ENCODE measurements around the gene ZNF624. TPM values are rescaled to one million over a fixed set of nuclear protein-coding genes. Genes with fewer than 3 reads are reported as not detected.
A peak's percentile ranks its signal among the peaks of the same experiment; 100 is the strongest.

Gene ZNF624
- total RNA-seq, 1 donor from 2014 or later, result 3.2 TPM

DNA sequence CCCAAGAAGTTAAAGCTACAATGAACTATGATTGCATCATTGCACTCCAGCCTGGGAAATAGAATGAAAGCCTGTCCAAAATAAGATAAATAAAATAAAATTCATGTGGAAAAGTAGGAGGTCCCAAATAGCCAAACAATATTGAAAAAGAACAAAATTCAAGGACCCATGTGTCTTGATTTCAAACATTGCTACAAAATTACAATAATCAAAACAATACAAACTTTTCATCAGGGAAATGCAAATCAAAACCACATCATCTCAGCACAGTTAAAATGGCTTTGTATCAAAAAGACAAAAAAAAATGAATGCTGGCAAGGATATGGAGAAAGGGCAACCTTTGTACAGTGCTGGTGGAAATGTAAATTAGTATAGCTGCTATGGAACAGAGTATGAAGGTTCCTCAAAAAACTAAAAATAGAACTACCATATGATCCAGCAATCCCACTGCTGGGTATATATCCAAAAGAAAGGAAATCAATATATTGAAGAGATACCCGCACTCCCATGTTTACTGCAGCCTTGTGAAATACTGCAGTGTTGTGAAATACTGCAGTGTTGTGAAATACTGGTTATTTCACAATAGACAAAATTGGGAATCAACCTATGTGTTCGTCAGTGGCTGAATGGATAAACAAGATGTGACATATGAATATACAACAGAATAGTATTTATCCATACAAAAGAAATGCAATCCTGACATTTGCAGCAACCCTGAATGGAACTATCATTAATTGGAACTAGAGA, 60.1 kb downstream of the ZNF624 start:
- no peak for DNase-seq (ENCODE audit: low spot score)

DNA sequence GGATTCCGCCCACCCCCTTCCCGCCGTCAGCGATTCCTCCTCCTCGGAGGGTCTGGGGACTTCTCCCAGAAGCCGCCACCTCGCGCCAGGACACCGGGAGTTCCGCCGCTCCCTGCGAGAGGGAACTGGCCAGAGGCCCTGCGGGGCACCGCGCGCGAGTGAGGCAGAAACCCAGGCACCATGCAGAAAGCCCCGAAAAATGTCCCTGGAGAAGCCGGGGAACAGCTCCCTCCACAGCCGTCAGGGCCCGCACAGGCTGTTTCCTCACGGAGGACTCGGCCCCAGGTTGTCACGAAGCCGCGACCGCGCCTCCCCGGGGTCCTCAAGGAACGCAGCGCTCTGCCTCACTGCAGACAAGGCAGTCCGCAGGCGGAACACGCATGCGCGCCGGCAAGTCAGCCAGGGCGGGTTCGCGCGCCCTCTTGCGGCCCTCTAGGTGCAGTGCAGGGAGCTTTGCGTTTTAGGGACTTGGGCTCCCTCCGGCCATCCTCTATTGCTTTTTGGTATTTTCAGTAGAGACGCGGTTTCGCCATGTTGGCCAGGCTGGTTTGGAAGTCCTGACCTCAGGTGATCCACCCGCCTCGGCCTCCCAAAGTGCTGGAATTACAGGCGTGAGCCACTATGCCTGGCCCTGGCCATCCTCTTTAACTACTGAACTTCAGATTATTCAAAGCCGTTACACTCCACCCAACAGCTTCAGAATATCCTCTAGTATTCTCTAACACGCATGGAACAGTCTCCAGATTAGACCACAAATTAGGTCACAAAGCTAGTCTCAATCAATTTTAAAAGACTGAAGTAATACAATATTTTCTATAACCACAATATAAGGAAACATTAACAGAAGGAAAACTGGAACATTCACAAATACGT, 64.3 kb downstream of the ZNF624 start:
- peak; percentile 97 for DNase-seq (ENCODE audit: low spot score)

DNA sequence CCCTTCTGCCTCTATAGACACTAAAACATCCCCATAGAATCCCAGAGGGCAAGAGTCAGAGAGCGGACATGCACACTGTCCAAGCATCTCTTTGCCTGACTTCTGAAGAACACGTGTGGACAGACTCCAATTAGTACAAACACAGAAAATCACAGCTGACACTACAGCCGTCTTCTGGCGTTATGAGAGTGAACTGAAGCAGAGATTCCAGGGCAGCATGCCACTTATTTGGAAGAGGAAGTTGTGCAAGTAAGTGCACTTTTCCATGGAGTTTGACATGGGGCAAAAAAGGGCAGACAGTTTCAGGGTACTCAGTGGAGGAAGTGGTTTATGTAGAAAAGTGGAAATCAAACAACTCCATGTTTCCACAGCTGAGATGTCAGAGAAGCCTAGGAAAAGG, 67.9 kb downstream of the ZNF624 start:
- DNase-seq (ENCODE audit: low spot score), result no peak

DNA sequence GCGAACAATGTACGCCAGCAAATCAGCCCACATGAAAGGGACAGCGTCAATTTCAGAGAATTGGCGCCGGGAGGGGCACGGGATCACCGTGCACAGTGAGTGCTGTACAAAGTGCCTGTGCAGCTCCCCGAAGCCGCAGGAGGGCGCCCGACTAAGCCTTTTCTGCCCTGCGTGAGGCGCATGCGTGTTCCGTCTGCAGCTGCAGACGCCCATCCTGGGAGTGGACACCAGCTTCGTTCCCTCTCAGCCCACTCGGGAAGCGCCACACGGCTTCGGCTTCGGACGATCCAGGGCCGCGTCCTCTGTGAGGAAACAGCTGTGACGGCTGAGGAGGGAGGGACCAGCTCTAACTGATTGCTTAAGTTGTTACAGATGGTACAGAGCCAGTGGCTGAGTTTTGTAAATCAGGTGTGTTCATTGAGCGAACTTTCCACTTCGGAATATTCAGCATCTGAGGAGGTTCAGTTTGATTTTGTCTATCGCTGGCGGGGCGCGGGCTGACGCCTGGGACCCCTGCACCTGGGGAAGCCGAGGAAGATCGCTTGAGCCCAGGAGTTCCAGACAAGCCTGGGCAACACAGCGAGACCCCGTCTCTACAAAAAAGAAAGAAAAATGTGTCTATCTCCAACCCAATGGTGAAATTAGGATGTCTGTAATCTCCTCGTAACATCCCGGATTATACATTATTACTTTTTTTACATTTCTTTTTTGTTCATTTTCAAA, 69.2 kb downstream of the ZNF624 start:
- peak; percentile 97 for DNase-seq (ENCODE audit: low spot score)

DNA sequence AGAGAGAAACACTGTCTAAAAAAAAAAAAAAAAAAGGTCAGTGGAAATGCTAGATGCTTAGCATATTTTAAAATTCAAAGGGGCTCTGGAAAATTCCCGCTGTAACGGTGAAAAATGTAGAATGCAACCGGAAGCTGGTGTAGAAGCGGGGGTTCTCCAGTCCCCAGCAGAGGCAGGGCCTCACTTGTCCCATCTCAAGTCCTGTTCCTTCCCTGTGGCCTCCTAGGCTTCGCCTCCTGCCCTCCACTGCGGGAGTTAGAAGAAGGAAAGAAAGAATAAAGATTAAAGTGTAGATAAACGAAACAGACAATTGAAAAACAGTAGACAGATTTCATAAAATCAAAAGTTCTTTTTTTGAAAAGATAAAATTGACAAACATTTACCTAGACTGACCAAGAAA, 69.9 kb downstream of the ZNF624 start:
- no peak for DNase-seq (ENCODE audit: low spot score)

DNA sequence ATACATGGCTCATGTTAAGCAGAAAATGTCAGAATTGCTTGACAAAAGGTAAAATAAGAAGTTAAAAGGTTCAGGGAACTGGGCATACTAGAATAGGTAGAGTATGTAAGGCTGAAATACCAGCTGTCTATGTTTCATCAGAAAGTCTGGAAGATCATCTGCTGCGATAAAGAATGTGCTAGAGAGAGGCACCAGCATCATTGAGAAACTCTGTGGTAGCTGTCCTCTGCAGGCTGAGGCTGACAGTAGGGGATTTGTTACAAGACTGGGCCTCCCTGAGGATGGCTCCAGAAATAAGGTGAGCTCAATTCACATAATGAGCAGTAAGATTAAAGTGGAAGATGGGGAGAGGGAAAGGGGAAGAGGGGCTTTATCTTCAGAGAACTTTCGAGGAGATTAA, 80.2 kb downstream of the ZNF624 start:
- no peak for DNase-seq (ENCODE audit: low spot score)

Other genes starting within 250 kb of the ZNF624 start
- gene TRPV2, start 238.3 kb downstream of the ZNF624 start, total RNA-seq, result 43.7 TPM
- 3.1 TPM for gene LRRC75A, start 161.7 kb downstream of the ZNF624 start, total RNA-seq
- gene ZNF287, start 84.6 kb downstream of the ZNF624 start, total RNA-seq, result 6.6 TPM
- 9.5 TPM for gene CCDC144A, start 36.4 kb upstream of the ZNF624 start, total RNA-seq

Measured in mesenteric fat pad (tissue), 1 donor.